ENCODE results near the gene SYTL3. TPM values are rescaled to one million over a fixed set of nuclear protein-coding genes. Genes with fewer than 3 reads are reported as not detected.

SYTL3 gene
- total and polyA plus RNA-seq, 10 of the 15 experiments (the other 5 are each of a cell fraction or from before 2014, with no cell fraction given) = 3.3 to 12.1 (median 6.9) TPM

DNA sequence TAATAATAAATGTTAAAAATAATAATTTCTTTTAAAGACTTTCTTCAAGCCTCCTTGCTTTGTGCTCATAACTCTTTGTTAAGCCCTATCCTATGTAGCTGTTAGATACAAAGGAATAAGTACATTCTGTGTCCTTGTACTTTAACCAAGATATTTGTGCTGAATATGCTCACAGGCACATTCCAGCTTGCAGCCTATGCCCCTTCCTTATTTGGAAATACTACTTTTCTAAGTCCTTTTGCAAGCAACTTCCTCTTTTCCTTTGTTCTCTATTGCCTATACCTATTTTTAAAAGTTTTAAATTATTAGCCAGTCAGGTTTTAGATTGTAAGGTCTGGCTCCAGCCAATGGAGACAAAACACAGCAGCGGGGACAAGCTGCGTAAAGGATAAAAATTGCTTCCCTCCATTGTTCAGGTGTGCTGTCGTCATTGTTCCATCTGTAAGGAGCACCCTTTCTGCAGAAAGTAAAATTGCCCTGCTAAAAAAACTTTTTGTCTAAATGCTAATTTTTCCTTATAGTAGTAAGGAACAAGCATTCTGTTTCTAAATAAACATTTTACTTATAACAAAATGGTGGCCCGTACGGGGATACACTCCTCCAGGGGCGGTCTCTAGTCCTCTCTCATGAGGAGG lies 80.2 kb downstream of the SYTL3 start (continued):
- TF ChIP-seq KDM1A (IDR thresholded peaks at IDR 0.05; ENCODE audit: borderline replicate concordance) = no peak
- no peak for TF ChIP-seq ZBED1 (IDR thresholded peaks at IDR 0.05; ENCODE audit: borderline replicate concordance)
- no peak for TF ChIP-seq BMI1 (IDR thresholded peaks at IDR 0.05; ENCODE audit: borderline replicate concordance)

DNA sequence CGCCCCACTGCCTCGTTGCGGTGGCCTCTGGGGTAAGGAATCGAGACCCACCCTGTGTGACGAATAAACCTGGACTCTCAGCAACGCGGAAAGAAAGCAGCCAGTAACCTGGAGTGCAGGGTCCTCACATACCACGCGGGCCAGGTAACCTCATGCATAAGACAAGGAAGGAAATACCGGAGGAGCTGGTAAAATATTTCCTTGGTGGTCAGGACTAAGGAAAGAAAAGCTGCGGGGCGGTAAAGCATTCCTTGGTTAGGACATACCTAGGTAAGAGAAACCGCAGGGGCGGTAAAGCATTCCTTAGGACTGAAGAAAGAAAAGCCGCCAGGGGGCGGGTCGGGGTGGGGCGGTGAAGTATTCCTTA lies 80.7 kb downstream of the SYTL3 start:
- Histone ChIP-seq H3K27ac (ENCODE audit: control insufficient read depth, insufficient read depth) (no peak overlapping the region), H3K4me2 (ENCODE audit: control insufficient read depth, insufficient read depth) (no peak overlapping the region), H2AFZ (ENCODE audit: control insufficient read depth, low read depth, low read length) (no peak overlapping the region), H3K9ac (ENCODE audit: control insufficient read depth, insufficient read depth, low read length) (no peak overlapping the region), H3K79me2 (ENCODE audit: control insufficient read depth, insufficient read depth, low read length) (no peaks in the 10 kb centered on the region), H3K36me3 (ENCODE audit: control insufficient read depth in 2 of 2, insufficient read depth in 2 of 2, low read length in 1 of 2) (no peaks in the 10 kb centered on the region), H3K27me3 (replicated peaks in 1 of 2; ENCODE audit: control insufficient read depth in 2 of 2, insufficient read depth in 2 of 2, low read length in 1 of 2) (no peaks in the 10 kb centered on the region), H3K9me3 (replicated peaks; ENCODE audit: control insufficient read depth, insufficient read depth, low read length) (peaks cover 4% of the 10 kb centered on the region; the same call in 2 of the 3 replicates), H4K20me1 (ENCODE audit: control insufficient read depth, insufficient read depth) (no peaks in the 10 kb centered on the region), H3K4me1 (ENCODE audit: control insufficient read depth, insufficient read depth, low read length) (no peaks in the 10 kb centered on the region), H3K4me3 (no peak overlapping the region)
- intact Hi-C loops (cut with micrococcal nuclease; ENCODE audit: unreplicated experiment) = no loop called here
- BruUV-seq (replicated peaks) = no TSS peak
- ATAC-seq (no peak), FAIRE-seq (no peak), DNase-seq (ENCODE audit: low read depth, low spot score) (no peak)
- in situ Hi-C loops (cut with MboI) = no loop called here
- ChIA-PET RAD21 (ENCODE audit: unreplicated experiment) (no interaction called here), POLR2A (interaction anchor here (0.7 kb wide), 1 partner anchor 9 kb away, joined by 3 read pairs; no protein-coding TSS in a partner anchor), CTCF (interaction anchor here (1.7 kb wide), 1 partner anchor 15 kb away, joined by 4 read pairs; no protein-coding TSS in a partner anchor), SMC1A (ENCODE audit: uncharacterized antibody, unreplicated experiment) (interaction anchor here (0.9 to 1.0 kb wide), 2 partner anchors 15 to 17 kb away, joined by 3 to 4 read pairs; no protein-coding TSS in a partner anchor)
- 85% methylated on average over 18 of the region's 18 CpGs for WGBS (ENCODE audit: insufficient coverage, insufficient replicate concordance, low lambda C conversion rate, missing lambda C conversion rate)
- no peak for TF ChIP-seq TAF1 (IDR thresholded peaks at IDR 0.05; ENCODE audit: borderline replicate concordance, low read depth, low read length)
- TF ChIP-seq JUND (IDR thresholded peaks at IDR 0.05; ENCODE audit: low read depth, low read length) = no peak
- TF ChIP-seq CHD1 (IDR thresholded peaks at IDR 0.05; ENCODE audit: low read depth, low read length) = no peak
- TF ChIP-seq FOXK2 (IDR thresholded peaks at IDR 0.05) = no peak
- TF ChIP-seq SRF (IDR thresholded peaks at IDR 0.05; ENCODE audit: low read depth in 2 of 2, low read length in 2 of 2) = no peak
- no peak for TF ChIP-seq IKZF2 (IDR thresholded peaks at IDR 0.05)
- TF ChIP-seq MYB (IDR thresholded peaks at IDR 0.05; ENCODE audit: borderline replicate concordance, low read depth, low read length) = no peak
- TF ChIP-seq SIN3A (IDR thresholded peaks at IDR 0.05; ENCODE audit: low read depth, low read length) = no peak
- TF ChIP-seq HDGF (IDR thresholded peaks at IDR 0.05) = no peak
- no peak for TF ChIP-seq TBL1XR1 (IDR thresholded peaks at IDR 0.05; ENCODE audit: low read depth, low read length)
- TF ChIP-seq, protein P1, sequence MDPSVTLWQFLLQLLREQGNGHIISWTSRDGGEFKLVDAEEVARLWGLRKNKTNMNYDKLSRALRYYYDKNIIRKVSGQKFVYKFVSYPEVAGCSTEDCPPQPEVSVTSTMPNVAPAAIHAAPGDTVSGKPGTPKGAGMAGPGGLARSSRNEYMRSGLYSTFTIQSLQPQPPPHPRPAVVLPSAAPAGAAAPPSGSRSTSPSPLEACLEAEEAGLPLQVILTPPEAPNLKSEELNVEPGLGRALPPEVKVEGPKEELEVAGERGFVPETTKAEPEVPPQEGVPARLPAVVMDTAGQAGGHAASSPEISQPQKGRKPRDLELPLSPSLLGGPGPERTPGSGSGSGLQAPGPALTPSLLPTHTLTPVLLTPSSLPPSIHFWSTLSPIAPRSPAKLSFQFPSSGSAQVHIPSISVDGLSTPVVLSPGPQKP (IDR thresholded peaks at IDR 0.05; ENCODE audit: low read depth, low read length) = no peak
- TF ChIP-seq, protein P2, sequence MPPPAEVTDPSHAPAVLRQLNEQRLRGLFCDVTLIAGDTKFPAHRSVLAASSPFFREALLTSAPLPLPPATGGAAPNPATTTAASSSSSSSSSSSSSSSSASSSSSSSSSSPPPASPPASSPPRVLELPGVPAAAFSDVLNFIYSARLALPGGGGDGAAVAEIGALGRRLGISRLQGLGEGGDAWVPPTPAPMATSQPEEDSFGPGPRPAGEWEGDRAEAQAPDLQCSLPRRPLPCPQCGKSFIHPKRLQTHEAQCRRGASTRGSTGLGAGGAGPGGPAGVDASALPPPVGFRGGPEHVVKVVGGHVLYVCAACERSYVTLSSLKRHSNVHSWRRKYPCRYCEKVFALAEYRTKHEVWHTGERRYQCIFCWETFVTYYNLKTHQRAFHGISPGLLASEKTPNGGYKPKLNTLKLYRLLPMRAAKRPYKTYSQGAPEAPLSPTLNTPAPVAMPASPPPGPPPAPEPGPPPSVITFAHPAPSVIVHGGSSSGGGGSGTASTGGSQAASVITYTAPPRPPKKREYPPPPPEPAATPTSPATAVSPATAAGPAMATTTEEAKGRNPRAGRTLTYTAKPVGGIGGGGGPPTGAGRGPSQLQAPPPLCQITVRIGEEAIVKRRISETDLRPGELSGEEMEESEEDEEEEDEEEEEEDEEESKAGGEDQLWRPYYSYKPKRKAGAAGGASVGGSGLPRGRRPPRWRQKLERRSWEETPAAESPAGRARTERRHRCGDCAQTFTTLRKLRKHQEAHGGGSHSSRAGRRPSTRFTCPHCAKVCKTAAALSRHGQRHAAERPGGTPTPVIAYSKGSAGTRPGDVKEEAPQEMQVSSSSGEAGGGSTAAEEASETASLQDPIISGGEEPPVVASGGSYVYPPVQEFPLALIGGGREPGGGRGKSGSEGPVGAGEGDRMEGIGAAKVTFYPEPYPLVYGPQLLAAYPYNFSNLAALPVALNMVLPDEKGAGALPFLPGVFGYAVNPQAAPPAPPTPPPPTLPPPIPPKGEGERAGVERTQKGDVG (CRISPR knock-in tag; IDR thresholded peaks at IDR 0.05) = no peak
- no peak for TF ChIP-seq WRNIP1 (IDR thresholded peaks at IDR 0.05; ENCODE audit: borderline replicate concordance, low read depth, low read length)
- TF ChIP-seq EZH2 (IDR thresholded peaks at IDR 0.05; ENCODE audit: borderline replicate concordance, control insufficient read depth, low read depth, low read length) = no peak
- no peak for TF ChIP-seq IRF4 (IDR thresholded peaks at IDR 0.05; ENCODE audit: low read depth, low read length)

Data from GM12878 (cell line).